K562 (cell line): Measurements from ENCODE around the gene MICAL2.

Experiments
- HDAC3 ChIP-seq: fragments of 450-650 bp; IDR thresholded peaks from 2 replicates; pipeline ENCODE4 v1.6.1; 2018; ENCODE audit warnings: borderline replicate concordance, mild to moderate bottlenecking, moderate library complexity; ENCODE audit not compliant: partially characterized antibody
- POLR2A ChIP-seq: fragments of 450-650 bp; conservative IDR thresholded peaks from 2 replicates; pipeline ENCODE4 v1.6.1; 2016
- PPARD ChIP-seq: fragments of 250-450 bp; sonication (Bioruptor Pico); IDR thresholded peaks from 2 replicates; pipeline ENCODE4 v1.8.0; 2022; ENCODE audit warnings: inconsistent platforms, mild to moderate bottlenecking, moderate library complexity
- TAF1 ChIP-seq: IDR thresholded peaks from 2 replicates; pipeline ENCODE4 v1.6.1; 2011; ENCODE audit warnings: mild to moderate bottlenecking, low read length, moderate library complexity; ENCODE audit not compliant: insufficient read depth, control insufficient read depth, severe bottlenecking; ENCODE audit errors: extremely low read depth
- TEAD4 ChIP-seq, 2 experiments: sonication (generic) in 1 of 2; formaldehyde crosslinking in 1 of 2; IDR thresholded peaks; 2 replicates each; pipeline versions ENCODE4 v1.6.1 to v1.8.0; 2012 to 2022; ENCODE audit warnings: borderline replicate concordance in 1 of 2, inconsistent platforms in 1 of 2, low read length in 1 of 2, mild to moderate bottlenecking in 1 of 2, missing genetic modification reagents in 1 of 2
- TRIM25 ChIP-seq: fragments of 450-650 bp; IDR thresholded peaks from 2 replicates; pipeline ENCODE4 v1.7.0; 2016; ENCODE audit warnings: borderline replicate concordance
- ZNF778 ChIP-seq: fragments of 450-650 bp; formaldehyde crosslinking; IDR thresholded peaks from 2 replicates; pipeline ENCODE4 v1.4.0; 2020; ENCODE audit warnings: mild to moderate bottlenecking, moderate library complexity

GRCh38 chr11:12280199-12280837 is 169.9 kb downstream of the MICAL2 start:
- TF ChIP-seq TRIM25 (no peak), TEAD4 (IDR thresholded peaks at IDR 0.05; ENCODE audit: low read length) (no peak), TEAD4 (CRISPR knock-in tag; IDR thresholded peaks at IDR 0.05; ENCODE audit: borderline replicate concordance) (no peak), POLR2A (no peak), ZNF778 (CRISPR knock-in tag) (no peak), HDAC3 (no peak), PPARD (CRISPR knock-in tag) (no peak), TAF1 (no peak)
